IMR-90 (cell line): Measurements from ENCODE around the gene DGKD. TPM values are rescaled to one million over a fixed set of nuclear protein-coding genes. Genes with fewer than 3 reads are reported as not detected.

Source experiments
- ATAC-seq: fragments of 200-7000 bp; cut with Tn5 transposase; 2 replicates; pipeline ENCODE4 v1.9.1; 2020; ENCODE audit warnings: low read depth, mild to moderate bottlenecking, moderate library complexity
- BruUV-seq: library from RNA; stranded (reverse); fragments of 400-500 nt; replicated peaks from 2 replicates; lab custom pipeline; 2021; lab: Mats Ljungman, UMichigan
- CTCF ChIA-PET: fragments of 300-600 bp; formaldehyde crosslinking; extraction: SDS; loops from one replicate; lab custom pipeline; 2021; ENCODE audit warnings: antibody characterized with exemption; lab: Yijun Ruan, JAX
- POLR2A ChIA-PET: fragments of 300-600 bp; sonication (Branson Sonifier 250); formaldehyde crosslinking; loops from one replicate; lab custom pipeline; 2022; ENCODE audit warnings: antibody characterized with exemption; ENCODE audit not compliant: unreplicated experiment; lab: Charles Lee
- DNase-seq: peaks from one replicate; pipeline ENCODE4 v3.0.0; 2013
- H2AFZ ChIP-seq: replicated peaks from 2 replicates; pipeline ENCODE3; 2013; ENCODE audit warnings: low read length, mild to moderate bottlenecking; ENCODE audit not compliant: poor library complexity
- H2AK5ac ChIP-seq: 2 replicates; pipeline ENCODE4 v1.6.1; 2013; ENCODE audit warnings: low read depth, low read length, inconsistent platforms
- H2AK9ac ChIP-seq: replicated peaks from 2 replicates; pipeline ENCODE3; 2013; ENCODE audit warnings: mild to moderate bottlenecking, low read depth, low read length, moderate library complexity; ENCODE audit not compliant: poor library complexity
- H2BK120ac ChIP-seq: 2 replicates; pipeline ENCODE4 v1.6.1; 2013; ENCODE audit warnings: low read depth, low read length, inconsistent platforms
- H2BK15ac ChIP-seq: 3 replicates; pipeline ENCODE4 v1.6.1; 2013; ENCODE audit warnings: low read depth, low read length, inconsistent platforms
- H2BK20ac ChIP-seq: 2 replicates; pipeline ENCODE4 v1.6.1; 2013; ENCODE audit warnings: low read depth, mild to moderate bottlenecking, inconsistent platforms, low read length, moderate library complexity
- H2BK5ac ChIP-seq: 2 replicates; pipeline ENCODE4 v1.6.1; 2013; ENCODE audit warnings: mild to moderate bottlenecking, low read depth, low read length, inconsistent platforms; ENCODE audit not compliant: poor library complexity, severe bottlenecking
- H3K14ac ChIP-seq: replicated peaks from 2 replicates; pipeline ENCODE4 v1.6.1; 2013; ENCODE audit warnings: low read depth, low read length, inconsistent platforms
- H3K18ac ChIP-seq: 2 replicates; pipeline ENCODE4 v1.6.1; 2013; ENCODE audit warnings: low read depth, low read length, control low read depth
- H3K23ac ChIP-seq: 2 replicates; pipeline ENCODE4 v1.6.1; 2013; ENCODE audit warnings: low read depth, low read length, inconsistent platforms
- H3K27ac ChIP-seq: 2 replicates; pipeline ENCODE4 v1.5.1; 2013; ENCODE audit warnings: mild to moderate bottlenecking, control low read depth, low read length; ENCODE audit not compliant: insufficient read depth
- H3K27me3 ChIP-seq: 2 replicates; pipeline ENCODE4 v1.6.1; 2013; ENCODE audit warnings: low read length; ENCODE audit not compliant: control insufficient read depth, insufficient read depth
- H3K36me3 ChIP-seq: 2 replicates; pipeline ENCODE4 v1.6.1; 2013; ENCODE audit warnings: low read length, mixed read lengths; ENCODE audit not compliant: control insufficient read depth, insufficient read depth
- H3K4ac ChIP-seq: 2 replicates; pipeline ENCODE4 v1.6.1; 2013; ENCODE audit warnings: low read depth, low read length, inconsistent platforms
- H3K4me1 ChIP-seq: 2 replicates; pipeline ENCODE4 v1.6.1; 2013; ENCODE audit warnings: low read length, mixed read lengths; ENCODE audit not compliant: control insufficient read depth, insufficient read depth
- H3K4me2 ChIP-seq: 2 replicates; pipeline ENCODE4 v1.6.1; 2013; ENCODE audit warnings: low read depth, mild to moderate bottlenecking, control low read depth, low read length, moderate library complexity
- H3K4me3 ChIP-seq: 2 replicates; pipeline ENCODE4 v1.5.1; 2013; ENCODE audit warnings: low read depth, mild to moderate bottlenecking, control low read depth, low read length, moderate library complexity; ENCODE audit not compliant: insufficient read depth
- H3K56ac ChIP-seq: 2 replicates; pipeline ENCODE4 v1.6.1; 2013; ENCODE audit warnings: low read length, inconsistent platforms; ENCODE audit not compliant: insufficient read depth; ENCODE audit errors: extremely low read depth
- H3K79me1 ChIP-seq, 2 experiments: 2 replicates each; pipeline ENCODE4 v1.6.1; 2013; ENCODE audit warnings: low read length in 2 of 2, inconsistent platforms in 1 of 2, low read depth in 1 of 2
- H3K9ac ChIP-seq: 2 replicates; pipeline ENCODE4 v1.6.1; 2013; ENCODE audit warnings: low read depth, low read length, control low read depth
- H3K9me1 ChIP-seq: 2 replicates; pipeline ENCODE4 v1.6.1; 2013; ENCODE audit warnings: low read length, inconsistent platforms; ENCODE audit not compliant: insufficient read depth
- H3K9me3 ChIP-seq: 2 replicates; pipeline ENCODE4 v1.6.1; 2013; ENCODE audit warnings: low read length; ENCODE audit not compliant: control insufficient read depth, insufficient read depth
- H4K20me1 ChIP-seq: 2 replicates; pipeline ENCODE4 v1.6.1; 2013; ENCODE audit warnings: low read length, inconsistent platforms; ENCODE audit not compliant: insufficient read depth
- H4K5ac ChIP-seq: 2 replicates; pipeline ENCODE4 v1.6.1; 2013; ENCODE audit warnings: mild to moderate bottlenecking, low read depth, low read length, control low read depth
- H4K8ac ChIP-seq, 2 experiments: 2 replicates each; pipeline ENCODE4 v1.6.1; 2013; ENCODE audit warnings: low read depth in 2 of 2, low read length in 2 of 2, control low read depth in 1 of 2, inconsistent platforms in 1 of 2
- H4K91ac ChIP-seq: 2 replicates; pipeline ENCODE4 v1.6.1; 2013; ENCODE audit warnings: low read depth, low read length, inconsistent platforms; ENCODE audit not compliant: insufficient read depth
- BHLHE40 ChIP-seq: fragments of 150-350 bp; IDR thresholded peaks from 2 replicates; pipeline ENCODE4 v1.6.1; 2016; ENCODE audit warnings: mild to moderate bottlenecking, low read depth, low read length
- MAFK ChIP-seq: IDR thresholded peaks from 2 replicates; pipeline ENCODE4 v1.6.1; 2012; ENCODE audit warnings: low read depth, low read length, improper control_type of control experiment
- MAZ ChIP-seq: IDR thresholded peaks from 2 replicates; pipeline ENCODE4 v1.6.1; 2012; ENCODE audit warnings: low read depth, mild to moderate bottlenecking, low read length, improper control_type of control experiment, moderate library complexity, borderline replicate concordance
- SMC3 ChIP-seq: fragments of 150-350 bp; IDR thresholded peaks from 2 replicates; pipeline ENCODE4 v1.6.1; 2016; ENCODE audit warnings: low read depth, mild to moderate bottlenecking, antibody characterized with exemption, low read length, moderate library complexity
- WGBS, 2 experiments: methylation state at CpG; one replicate each; pipeline versions ENCODE4 v1.1.5 to v1.1.7; 2013; ENCODE audit warnings: missing lambda C conversion rate in 2 of 2; ENCODE audit not compliant: insufficient read length in 1 of 2; ENCODE audit errors: extremely low coverage in 2 of 2; 5-methylcytosine and 5-hydroxymethylcytosine counted together
- dilution Hi-C: fragments of 300-500 bp; cut with HindIII; formaldehyde crosslinking; loops from one replicate; pipeline ENCODE4 v1.14.3; 2018; ENCODE audit warnings: low sequenced_read_pairs; ENCODE audit not compliant: unreplicated experiment
- in situ Hi-C: fragments of 300-500 bp; cut with MboI; formaldehyde crosslinking; loops from 3 replicates; pipeline ENCODE4 v1.14.3; 2019; ENCODE audit warnings: low sequenced_read_pairs, inconsistent platforms, mixed read lengths
- intact Hi-C: fragments of 100-400 bp; cut with micrococcal nuclease; formaldehyde crosslinking; loops from 2 replicates; pipeline ENCODE4 v1.10.0; 2022
- polyA plus RNA-seq, 3 experiments: library from polyadenylated mRNA; depleted of rRNA; stranded (reverse); fragments of >200 nt; gene quantifications; 2 replicates each; pipeline ENCODE4 v1.2.3, GENCODE V29; 2012; ENCODE audit warnings: low replicate concordance in 1 of 3
- total RNA-seq: library from RNA; depleted of rRNA; stranded (reverse); fragments of >200 nt; gene quantifications from 2 replicates; pipeline ENCODE4 v1.2.3, GENCODE V29; 2012
- TF ChIP-seq, protein P1 (sequence below): conservative IDR thresholded peaks from 2 replicates; pipeline ENCODE4 v1.5.1; 2012; ENCODE audit warnings: mild to moderate bottlenecking, low read depth, low read length, improper control_type of control experiment

DGKD gene
- total and polyA plus RNA-seq, 2 of the 4 experiments (the other 2 are of a cell fraction) = 6.5 to 10.1 TPM

DNA sequence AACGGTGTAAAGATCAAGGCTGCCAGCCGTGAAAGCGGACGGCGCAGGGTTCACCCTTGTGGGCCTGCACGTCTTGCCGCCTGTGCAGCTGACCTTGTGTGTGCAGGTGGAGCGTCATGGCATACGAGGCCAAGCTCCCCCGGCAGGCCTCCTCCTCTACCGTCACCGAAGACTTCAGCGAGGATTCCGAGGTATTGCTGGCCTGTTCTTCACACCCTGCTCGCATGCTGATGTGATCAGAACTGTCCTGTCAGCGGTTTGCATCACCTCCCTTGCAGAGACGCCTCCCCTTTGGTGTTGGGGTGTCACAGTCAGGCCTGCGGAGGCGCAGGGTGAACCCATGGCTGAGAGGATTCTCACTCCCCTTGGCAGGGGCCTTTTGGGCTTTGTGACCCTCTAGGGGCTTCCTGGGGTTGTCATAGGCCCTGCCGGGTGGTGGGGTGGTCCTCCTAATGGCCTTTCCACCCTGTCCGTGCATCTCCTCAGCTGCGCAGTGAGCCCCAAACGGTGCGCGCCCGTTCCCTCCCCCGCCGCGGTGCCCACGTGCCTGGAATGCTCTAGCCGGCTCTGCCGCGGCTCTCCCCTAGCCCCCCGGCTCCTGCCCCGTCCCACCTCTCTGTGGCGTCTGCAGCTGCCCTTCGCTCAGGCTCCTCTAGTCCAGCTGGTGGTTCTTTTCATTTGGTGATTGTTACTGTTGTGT is 92.5 kb downstream of the DGKD start:
- Histone ChIP-seq H3K4me2 (no peak overlapping the region), H3K27ac (no peak overlapping the region), H4K8ac (no peak overlapping the region), H3K36me3 (peaks cover 22% of the 10 kb centered on the region), H2BK120ac (no peak overlapping the region), H2BK20ac (no peak overlapping the region), H3K23ac (no peak overlapping the region), H3K4me3 (no peak overlapping the region), H4K20me1 (no peaks in the 10 kb centered on the region), H2BK15ac (no peak overlapping the region), H3K9me3 (no peaks in the 10 kb centered on the region), H4K5ac (no peak overlapping the region), H3K27me3 (no peaks in the 10 kb centered on the region), H3K4ac (no peak overlapping the region), H2AFZ (no peak overlapping the region), H3K4me1 (no peaks in the 10 kb centered on the region), H3K9me1 (peaks cover 2% of the 10 kb centered on the region; the same call in 1 of the 2 replicates), H3K56ac (no peak overlapping the region), H3K79me1 (no peaks in the 10 kb centered on the region), H2AK9ac (peak overlapping the region; percentile 35), H3K14ac (no peak overlapping the region), H2BK5ac (no peak overlapping the region), H4K91ac (no peak overlapping the region), H3K9ac (no peak overlapping the region), H3K18ac (no peak overlapping the region), H2AK5ac (no peak overlapping the region)
- dilution Hi-C loops (no loop called here), in situ Hi-C loops (loop anchor here (5.0 to 10.0 kb wide), 3 partner anchors 94 to 266 kb away; partner anchors contain the start of genes DGKD and UGT1A5), intact Hi-C loops (no loop called here)
- DNase-seq = no peak
- ChIA-PET CTCF (interaction anchor here (0.7 kb wide), 1 partner anchor 483 kb away, joined by 3 read pairs; no protein-coding TSS in a partner anchor), POLR2A (no interaction called here)
- no peak for TF ChIP-seq BHLHE40
- TF ChIP-seq MAFK = peak; percentile 72
- TF ChIP-seq SMC3 = no peak
- TF ChIP-seq, protein P1, sequence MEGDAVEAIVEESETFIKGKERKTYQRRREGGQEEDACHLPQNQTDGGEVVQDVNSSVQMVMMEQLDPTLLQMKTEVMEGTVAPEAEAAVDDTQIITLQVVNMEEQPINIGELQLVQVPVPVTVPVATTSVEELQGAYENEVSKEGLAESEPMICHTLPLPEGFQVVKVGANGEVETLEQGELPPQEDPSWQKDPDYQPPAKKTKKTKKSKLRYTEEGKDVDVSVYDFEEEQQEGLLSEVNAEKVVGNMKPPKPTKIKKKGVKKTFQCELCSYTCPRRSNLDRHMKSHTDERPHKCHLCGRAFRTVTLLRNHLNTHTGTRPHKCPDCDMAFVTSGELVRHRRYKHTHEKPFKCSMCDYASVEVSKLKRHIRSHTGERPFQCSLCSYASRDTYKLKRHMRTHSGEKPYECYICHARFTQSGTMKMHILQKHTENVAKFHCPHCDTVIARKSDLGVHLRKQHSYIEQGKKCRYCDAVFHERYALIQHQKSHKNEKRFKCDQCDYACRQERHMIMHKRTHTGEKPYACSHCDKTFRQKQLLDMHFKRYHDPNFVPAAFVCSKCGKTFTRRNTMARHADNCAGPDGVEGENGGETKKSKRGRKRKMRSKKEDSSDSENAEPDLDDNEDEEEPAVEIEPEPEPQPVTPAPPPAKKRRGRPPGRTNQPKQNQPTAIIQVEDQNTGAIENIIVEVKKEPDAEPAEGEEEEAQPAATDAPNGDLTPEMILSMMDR = no peak
- no peak for TF ChIP-seq MAZ
- ATAC-seq = no peak
- no TSS peak for BruUV-seq
- WGBS, 2 experiments = 92% methylated on average over 11 of the region's 37 CpGs; no CpG with 5 or more reads in 1 of the 2 experiments
